Keratinocyte (primary cell): ENCODE measurements around the gene ENDOD1.

Experiments
- CTCF ChIP-seq, 3 experiments: IDR thresholded peaks in 1 of 3; conservative IDR thresholded peaks in 1 of 3; optimal IDR thresholded peaks in 1 of 3; 2 replicates in 2 of 3; 3 replicates in 1 of 3; pipeline versions ENCODE3 to v1.5.1; 2011; ENCODE audit warnings: low read length in 3 of 3, mild to moderate bottlenecking in 3 of 3, moderate library complexity in 2 of 3, control low read depth in 1 of 3, inconsistent platforms in 1 of 3; ENCODE audit not compliant: insufficient read depth in 2 of 3; ENCODE audit errors: extremely low read depth in 1 of 3
- EZH2 ChIP-seq: IDR thresholded peaks from one replicate; pipeline ENCODE4 v1.6.1; 2012; ENCODE audit warnings: inconsistent platforms, mild to moderate bottlenecking, low read length, moderate library complexity

DNA sequence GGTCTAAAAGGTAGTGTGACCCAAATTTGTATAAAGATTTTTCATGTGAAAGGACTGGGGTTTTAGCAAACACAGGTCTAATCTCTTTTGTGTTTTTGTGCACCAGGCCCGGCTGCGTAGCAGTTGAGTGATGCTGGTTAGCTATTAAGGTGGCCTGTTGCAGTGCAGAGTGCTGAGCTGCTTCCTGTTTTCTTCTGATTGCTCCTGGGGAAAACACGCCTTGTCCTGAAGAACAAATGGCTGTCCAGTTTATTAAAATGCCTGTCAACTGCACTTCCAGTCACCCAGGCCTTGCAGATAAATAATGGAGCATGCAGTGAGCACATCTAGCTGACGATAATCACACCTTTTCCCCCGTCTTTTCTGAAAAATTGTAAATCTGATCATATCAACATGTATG, 21.1 kb upstream of the ENDOD1 start:
- no peak for TF ChIP-seq CTCF (optimal IDR thresholded peaks at IDR 0.05 in 1 of 3, IDR thresholded peaks at IDR 0.05 in 1 of 3, conservative IDR thresholded peaks at IDR 0.05 in 1 of 3; ENCODE audit: extremely low read depth in 1 of 3, insufficient read depth in 2 of 3, low read length in 3 of 3)
- no peak for TF ChIP-seq EZH2
